HEK293 (cell line): ENCODE results near the gene BRD3OS.

ENCODE experiments used
- CTCF ChIA-PET: fragments of 350-600 bp; formaldehyde crosslinking; extraction: SDS; loops from one replicate; lab custom pipeline; 2021; ENCODE audit warnings: antibody characterized with exemption; lab: Yijun Ruan, JAX
- POLR2A ChIA-PET: fragments of 300-600 bp; formaldehyde crosslinking; extraction: SDS; loops from one replicate; lab custom pipeline; 2020; ENCODE audit warnings: antibody characterized with exemption, inconsistent platforms; lab: Yijun Ruan, JAX
- H3K27ac ChIP-seq: fragments of 200-500 bp; sonication (Bioruptor generic); 2 replicates; pipeline ENCODE4 v1.5.1; 2014; ENCODE audit warnings: low read depth, low read length, control low read depth, inconsistent platforms; ENCODE audit errors: extremely low read depth
- H3K36me3 ChIP-seq, 2 experiments: fragments of 200-500 bp in 1 of 2; sonication (Bioruptor generic) in 1 of 2; 1 replicate in 1 of 2; 2 replicates in 1 of 2; pipeline ENCODE4 v1.5.1; 2014 to 2017; ENCODE audit warnings: inconsistent platforms in 2 of 2, low read length in 2 of 2; ENCODE audit not compliant: control insufficient read depth in 2 of 2, insufficient read depth in 1 of 2
- H3K4me1 ChIP-seq: fragments of 200-500 bp; sonication (Bioruptor generic); 2 replicates; pipeline ENCODE4 v1.5.1; 2014; ENCODE audit warnings: mild to moderate bottlenecking, low read length, inconsistent platforms; ENCODE audit not compliant: control insufficient read depth, insufficient read depth
- H3K4me3 ChIP-seq: 2 replicates; pipeline ENCODE4 v1.5.1; 2011; ENCODE audit warnings: low read depth, mild to moderate bottlenecking, control low read depth, low read length, moderate library complexity
- H3K9me3 ChIP-seq: fragments of 200-500 bp; sonication (Bioruptor generic); 2 replicates; pipeline ENCODE4 v1.5.1; 2014; ENCODE audit warnings: low read depth, low read length, inconsistent platforms; ENCODE audit not compliant: control insufficient read depth, insufficient read depth
- BCL11A ChIP-seq: fragments of 450-650 bp; formaldehyde crosslinking; IDR thresholded peaks from 2 replicates; pipeline ENCODE4 v1.5.1; 2016; ENCODE audit warnings: low read depth, missing biosample characterization, missing genetic modification characterization
- EGR2 ChIP-seq: fragments of 450-650 bp; formaldehyde crosslinking; IDR thresholded peaks from 2 replicates; pipeline ENCODE4 v1.5.1; 2016; ENCODE audit warnings: low read depth, missing biosample characterization, missing genetic modification characterization
- SP7 ChIP-seq: fragments of 450-650 bp; formaldehyde crosslinking; IDR thresholded peaks from 2 replicates; pipeline ENCODE4 v1.5.1; 2016; ENCODE audit warnings: missing biosample characterization, missing genetic modification characterization
- ZBTB26 ChIP-seq: fragments of 450-650 bp; formaldehyde crosslinking; optimal IDR thresholded peaks from 2 replicates; pipeline ENCODE3; 2016; ENCODE audit warnings: missing biosample characterization, mild to moderate bottlenecking, missing genetic modification characterization
- ZEB2 ChIP-seq: fragments of 450-650 bp; formaldehyde crosslinking; IDR thresholded peaks from 2 replicates; pipeline ENCODE4 v1.5.1; 2016; ENCODE audit warnings: missing biosample characterization, missing genetic modification characterization
- ZFHX2 ChIP-seq: fragments of 450-650 bp; formaldehyde crosslinking; conservative IDR thresholded peaks from 2 replicates; pipeline ENCODE4 v1.5.1; 2016; ENCODE audit warnings: missing biosample characterization, missing genetic modification characterization
- ZIC2 ChIP-seq: fragments of 450-650 bp; formaldehyde crosslinking; IDR thresholded peaks from 2 replicates; pipeline ENCODE4 v1.5.1; 2016; ENCODE audit warnings: missing biosample characterization, missing genetic modification characterization
- ZNF140 ChIP-seq: fragments of 450-650 bp; formaldehyde crosslinking; IDR thresholded peaks from 2 replicates; pipeline ENCODE4 v1.5.1; 2016; ENCODE audit warnings: missing biosample characterization, missing genetic modification characterization
- ZNF202 ChIP-seq: fragments of 450-650 bp; formaldehyde crosslinking; IDR thresholded peaks from 2 replicates; pipeline ENCODE4 v1.5.1; 2016; ENCODE audit warnings: missing biosample characterization, missing genetic modification characterization, borderline replicate concordance
- ZNF211 ChIP-seq: fragments of 450-650 bp; formaldehyde crosslinking; IDR thresholded peaks from 2 replicates; pipeline ENCODE4 v1.5.1; 2016; ENCODE audit warnings: low read depth, missing biosample characterization, missing genetic modification characterization
- ZNF426 ChIP-seq: fragments of 450-650 bp; formaldehyde crosslinking; IDR thresholded peaks from 2 replicates; pipeline ENCODE4 v1.5.1; 2017; ENCODE audit warnings: missing biosample characterization, missing genetic modification characterization, mild to moderate bottlenecking, inconsistent platforms, moderate library complexity
- TF ChIP-seq, protein P1 (sequence below): fragments of 450-650 bp; formaldehyde crosslinking; IDR thresholded peaks from 2 replicates; pipeline ENCODE4 v1.5.1; 2016; ENCODE audit warnings: missing biosample characterization, missing genetic modification characterization
- TF ChIP-seq, protein P2 (sequence below): fragments of 450-650 bp; formaldehyde crosslinking; IDR thresholded peaks from 2 replicates; pipeline ENCODE4 v1.5.1; 2016; ENCODE audit warnings: missing biosample characterization, missing genetic modification characterization
- TF ChIP-seq, protein P3 (sequence below): fragments of 450-650 bp; formaldehyde crosslinking; IDR thresholded peaks from 2 replicates; pipeline ENCODE4 v1.5.1; 2017; ENCODE audit warnings: missing biosample characterization, missing genetic modification characterization

Gene BRD3OS

GRCh38 chr9:133995012-133995896 is 30.0 kb upstream of the BRD3OS start (continued):
- TF ChIP-seq, protein P1, sequence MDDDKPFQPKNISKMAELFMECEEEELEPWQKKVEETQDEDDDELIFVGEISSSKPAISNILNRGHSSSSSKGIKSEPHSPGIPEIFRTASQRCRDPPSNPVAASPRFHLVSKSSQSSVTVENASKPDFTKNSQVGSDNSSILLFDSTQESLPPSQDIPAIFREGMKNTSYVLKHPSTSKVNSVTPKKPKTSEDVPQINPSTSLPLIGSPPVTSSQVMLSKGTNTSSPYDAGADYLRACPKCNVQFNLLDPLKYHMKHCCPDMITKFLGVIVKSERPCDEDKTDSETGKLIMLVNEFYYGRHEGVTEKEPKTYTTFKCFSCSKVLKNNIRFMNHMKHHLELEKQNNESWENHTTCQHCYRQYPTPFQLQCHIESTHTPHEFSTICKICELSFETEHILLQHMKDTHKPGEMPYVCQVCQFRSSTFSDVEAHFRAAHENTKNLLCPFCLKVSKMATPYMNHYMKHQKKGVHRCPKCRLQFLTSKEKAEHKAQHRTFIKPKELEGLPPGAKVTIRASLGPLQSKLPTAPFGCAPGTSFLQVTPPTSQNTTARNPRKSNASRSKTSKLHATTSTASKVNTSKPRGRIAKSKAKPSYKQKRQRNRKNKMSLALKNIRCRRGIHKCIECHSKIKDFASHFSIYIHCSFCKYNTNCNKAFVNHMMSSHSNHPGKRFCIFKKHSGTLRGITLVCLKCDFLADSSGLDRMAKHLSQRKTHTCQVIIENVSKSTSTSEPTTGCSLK (tag by site-specific recombination), result no peak
- TF ChIP-seq SP7 (tag by site-specific recombination), result no peak
- TF ChIP-seq ZIC2, result peak; percentile 44
- TF ChIP-seq, protein P2, sequence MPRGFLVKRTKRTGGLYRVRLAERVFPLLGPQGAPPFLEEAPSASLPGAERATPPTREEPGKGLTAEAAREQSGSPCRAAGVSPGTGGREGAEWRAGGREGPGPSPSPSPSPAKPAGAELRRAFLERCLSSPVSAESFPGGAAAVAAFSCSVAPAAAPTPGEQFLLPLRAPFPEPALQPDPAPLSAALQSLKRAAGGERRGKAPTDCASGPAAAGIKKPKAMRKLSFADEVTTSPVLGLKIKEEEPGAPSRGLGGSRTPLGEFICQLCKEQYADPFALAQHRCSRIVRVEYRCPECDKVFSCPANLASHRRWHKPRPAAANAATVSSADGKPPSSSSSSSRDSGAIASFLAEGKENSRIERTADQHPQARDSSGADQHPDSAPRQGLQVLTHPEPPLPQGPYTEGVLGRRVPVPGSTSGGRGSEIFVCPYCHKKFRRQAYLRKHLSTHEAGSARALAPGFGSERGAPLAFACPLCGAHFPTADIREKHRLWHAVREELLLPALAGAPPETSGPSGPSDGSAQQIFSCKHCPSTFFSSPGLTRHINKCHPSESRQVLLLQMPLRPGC, result no peak
- no peak for TF ChIP-seq ZNF426 (tag by site-specific recombination)
- no peak for TF ChIP-seq ZNF202 (tag by site-specific recombination)
- no peak for TF ChIP-seq ZNF140 (tag by site-specific recombination)
- no peak for TF ChIP-seq ZBTB26 (tag by site-specific recombination)
- TF ChIP-seq ZEB2 (tag by site-specific recombination), result no peak
- TF ChIP-seq BCL11A, result no peak

DNA sequence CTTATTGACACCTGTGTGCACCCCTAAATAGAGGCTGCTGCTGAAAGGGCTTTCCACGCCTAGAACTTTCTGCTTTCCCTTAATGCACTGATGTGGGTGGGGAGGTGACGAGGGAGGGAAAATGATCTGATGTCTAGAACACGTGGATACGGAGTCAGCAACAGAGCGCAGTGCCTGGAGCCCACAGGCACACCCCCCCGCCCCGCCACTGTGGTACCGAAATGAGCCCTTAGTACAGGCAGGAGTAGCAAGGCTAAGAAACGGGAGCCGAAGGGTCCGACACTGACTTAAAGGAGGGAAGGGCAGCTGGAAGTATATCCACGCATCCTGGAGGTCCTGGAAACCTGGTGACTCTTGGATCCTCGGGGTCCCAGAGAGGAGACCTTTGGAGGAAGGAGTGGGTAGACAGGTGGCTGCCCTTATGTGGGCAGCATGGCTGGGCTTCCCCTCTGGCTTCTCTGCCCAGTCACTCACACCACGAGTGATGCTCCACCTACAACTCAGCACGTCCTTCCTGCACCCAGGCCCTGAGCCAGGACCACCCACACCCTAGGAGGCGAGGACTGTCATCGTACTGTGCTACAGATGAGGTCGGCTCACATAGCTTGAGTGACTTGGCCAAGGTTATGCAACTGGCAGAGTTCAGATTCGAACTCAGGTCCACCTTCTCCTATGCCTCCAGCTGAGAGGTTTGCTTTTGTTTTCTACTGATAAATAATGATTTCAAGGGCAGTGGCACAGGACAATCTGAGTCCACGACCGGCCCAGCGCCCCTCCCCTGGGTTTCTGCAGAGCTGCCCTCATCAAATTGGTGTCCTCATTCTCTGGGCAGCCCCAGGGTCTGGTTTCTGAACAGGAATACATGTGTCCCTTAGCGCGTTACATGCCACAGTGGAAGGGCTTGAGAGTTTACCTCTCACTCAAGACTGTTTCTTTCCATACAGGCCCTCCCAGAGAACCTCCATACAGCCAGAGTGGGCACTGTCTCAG is 28.5 kb upstream of the BRD3OS start:
- TF ChIP-seq ZFHX2 (tag by site-specific recombination), result peak; percentile 71
- TF ChIP-seq, protein P3, sequence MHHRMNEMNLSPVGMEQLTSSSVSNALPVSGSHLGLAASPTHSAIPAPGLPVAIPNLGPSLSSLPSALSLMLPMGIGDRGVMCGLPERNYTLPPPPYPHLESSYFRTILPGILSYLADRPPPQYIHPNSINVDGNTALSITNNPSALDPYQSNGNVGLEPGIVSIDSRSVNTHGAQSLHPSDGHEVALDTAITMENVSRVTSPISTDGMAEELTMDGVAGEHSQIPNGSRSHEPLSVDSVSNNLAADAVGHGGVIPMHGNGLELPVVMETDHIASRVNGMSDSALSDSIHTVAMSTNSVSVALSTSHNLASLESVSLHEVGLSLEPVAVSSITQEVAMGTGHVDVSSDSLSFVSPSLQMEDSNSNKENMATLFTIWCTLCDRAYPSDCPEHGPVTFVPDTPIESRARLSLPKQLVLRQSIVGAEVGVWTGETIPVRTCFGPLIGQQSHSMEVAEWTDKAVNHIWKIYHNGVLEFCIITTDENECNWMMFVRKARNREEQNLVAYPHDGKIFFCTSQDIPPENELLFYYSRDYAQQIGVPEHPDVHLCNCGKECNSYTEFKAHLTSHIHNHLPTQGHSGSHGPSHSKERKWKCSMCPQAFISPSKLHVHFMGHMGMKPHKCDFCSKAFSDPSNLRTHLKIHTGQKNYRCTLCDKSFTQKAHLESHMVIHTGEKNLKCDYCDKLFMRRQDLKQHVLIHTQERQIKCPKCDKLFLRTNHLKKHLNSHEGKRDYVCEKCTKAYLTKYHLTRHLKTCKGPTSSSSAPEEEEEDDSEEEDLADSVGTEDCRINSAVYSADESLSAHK (tag by site-specific recombination), result no peak
- TF ChIP-seq EGR2 (tag by site-specific recombination), result peak; percentile 74
- no peak for TF ChIP-seq ZNF211 (tag by site-specific recombination)

More for the DNA sequence above, 28.5 kb upstream of the BRD3OS start:
- Histone ChIP-seq H3K4me3 (no peak overlapping the region), H3K4me1 (peaks cover 6% of the 10 kb centered on the region; the same call in 1 of the 2 replicates), H3K27ac (no peak overlapping the region), H3K9me3 (no peaks in the 10 kb centered on the region), H3K36me3 (no peaks in the 10 kb centered on the region)
- CTCF ChIA-PET, result interaction anchor here (0.6 to 5.4 kb wide), 6 partner anchors 9 to 582 kb away, joined by 3 to 200 read pairs (median 28); partner anchors contain the start of gene BRD3OS
- POLR2A ChIA-PET, result interaction anchor here (0.7 kb wide), 1 partner anchor 28 kb away, joined by 3 read pairs; the partner anchor contains the start of gene BRD3OS
